Erythroblast (primary cell): ENCODE results near the gene ZSWIM3.

Experiments
- GATA1 ChIP-seq: IDR thresholded peaks from 2 replicates; pipeline ENCODE4 v1.6.1; 2011; ENCODE audit warnings: low read depth, mild to moderate bottlenecking, control low read depth, low read length, moderate library complexity
- POLR2A ChIP-seq: IDR thresholded peaks from 2 replicates; pipeline ENCODE4 v1.6.1; 2011; ENCODE audit warnings: mild to moderate bottlenecking, low read length

DNA sequence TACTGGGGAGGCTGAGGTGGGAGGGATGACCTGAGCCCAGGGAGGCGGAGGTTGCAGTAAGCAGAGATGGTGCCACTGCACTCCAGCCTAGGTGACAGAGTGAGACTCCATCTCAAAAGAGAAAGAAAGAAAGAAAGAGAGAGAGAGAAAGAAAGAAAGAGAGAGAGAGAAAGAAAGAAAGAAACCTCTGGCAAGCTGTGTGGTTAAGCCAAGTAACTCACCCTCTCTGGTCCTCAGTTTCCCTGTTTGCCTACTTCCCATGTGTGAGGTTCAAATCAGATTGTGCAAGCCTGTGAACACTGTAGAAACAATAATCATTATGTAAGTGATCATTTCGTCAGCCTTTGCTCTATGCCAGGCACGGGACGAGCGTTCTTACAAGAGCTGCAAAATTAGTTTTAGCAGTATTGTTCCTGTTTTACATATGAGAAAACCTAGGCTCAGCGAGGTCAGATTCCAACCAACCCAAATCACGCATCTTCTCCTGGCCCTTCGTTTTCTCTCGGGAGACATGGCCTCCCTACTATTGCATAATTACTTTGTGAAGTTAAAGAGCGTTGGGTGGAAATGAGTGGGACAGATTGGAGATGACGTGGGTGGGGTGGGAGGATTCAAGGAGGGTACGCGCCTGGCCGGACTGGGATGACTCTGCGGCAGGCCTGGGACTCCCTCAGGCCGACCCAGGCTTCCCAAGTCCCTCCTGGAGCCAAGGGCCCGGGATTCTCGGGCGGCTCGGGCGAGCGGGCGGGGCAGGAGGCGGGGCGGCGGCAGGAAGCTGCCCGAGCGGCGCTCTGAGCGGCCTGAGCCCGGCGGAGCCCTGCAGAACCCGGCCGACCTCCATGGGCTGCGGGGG, 24.2 kb upstream of the ZSWIM3 start, which contains the start of gene SNX21:
- TF ChIP-seq POLR2A (no peak), GATA1 (no peak)
